Hypothalamus (tissue), 51 donors: ENCODE measurements around the gene FAM53B.
A peak's percentile ranks its signal among the peaks of the same experiment; 100 is the strongest.

Experiments used
- DNase-seq, 51 donors: peaks; one replicate each; lab custom pipeline; 2025; lab: John Stamatoyannopoulos, UW

The FAM53B gene

GRCh38 chr10:124731551-124731950 is 12.6 kb downstream of the FAM53B start:
- DNase-seq = no peak

GRCh38 chr10:124730790-124731189 is 13.4 kb downstream of the FAM53B start:
- no peak for DNase-seq

GRCh38 chr10:124728830-124729661 is 15.1 kb downstream of the FAM53B start:
- DNase-seq = no peak

- peak in 2 of 51 donors; percentile 54 to 69 for DNase-seq
These were observed 15.9 kb downstream of the FAM53B start for GRCh38 chr10:124728071-124728829.

GRCh38 chr10:124727361-124727960 is 16.7 kb downstream of the FAM53B start:
- no peak for DNase-seq

- no peak for DNase-seq
These were observed 18.4 kb downstream of the FAM53B start for GRCh38 chr10:124725791-124726190.

- DNase-seq = no peak
These were observed 19.0 kb downstream of the FAM53B start for GRCh38 chr10:124725171-124725631.

GRCh38 chr10:124724279-124725027 is 19.7 kb downstream of the FAM53B start:
- DNase-seq = peak in 47 of 51 donors; percentile 36 to 95 (median 80)

GRCh38 chr10:124723826-124724225 is 20.4 kb downstream of the FAM53B start:
- no peak for DNase-seq

GRCh38 chr10:124722798-124723783 is 21.1 kb downstream of the FAM53B start:
- DNase-seq = peak in 6 of 51 donors; percentile 25 to 73 (median 37)

- DNase-seq = peak in 2 of 51 donors; percentile 38 to 52
These were observed 22.7 kb downstream of the FAM53B start for GRCh38 chr10:124721330-124722045.

GRCh38 chr10:124719213-124719851 is 24.8 kb downstream of the FAM53B start:
- peak in 38 of 51 donors; percentile 31 to 90 (median 70) for DNase-seq

- DNase-seq = peak in 5 of 51 donors; percentile 44 to 79 (median 54)
These were observed 26.1 kb downstream of the FAM53B start for GRCh38 chr10:124717911-124718741.

- DNase-seq = no peak
These were observed 27.0 kb downstream of the FAM53B start for GRCh38 chr10:124717041-124717757.

GRCh38 chr10:124716369-124716768 is 27.8 kb downstream of the FAM53B start:
- DNase-seq = no peak

- DNase-seq = no peak
These were observed 28.7 kb downstream of the FAM53B start for GRCh38 chr10:124715439-124715838.
